ENCODE results near the gene VSTM2L. TPM values are rescaled to one million over a fixed set of nuclear protein-coding genes. Genes with fewer than 3 reads are reported as not detected.

The VSTM2L gene
- polyA plus RNA-seq, 1 donor: 22.9 TPM

DNA sequence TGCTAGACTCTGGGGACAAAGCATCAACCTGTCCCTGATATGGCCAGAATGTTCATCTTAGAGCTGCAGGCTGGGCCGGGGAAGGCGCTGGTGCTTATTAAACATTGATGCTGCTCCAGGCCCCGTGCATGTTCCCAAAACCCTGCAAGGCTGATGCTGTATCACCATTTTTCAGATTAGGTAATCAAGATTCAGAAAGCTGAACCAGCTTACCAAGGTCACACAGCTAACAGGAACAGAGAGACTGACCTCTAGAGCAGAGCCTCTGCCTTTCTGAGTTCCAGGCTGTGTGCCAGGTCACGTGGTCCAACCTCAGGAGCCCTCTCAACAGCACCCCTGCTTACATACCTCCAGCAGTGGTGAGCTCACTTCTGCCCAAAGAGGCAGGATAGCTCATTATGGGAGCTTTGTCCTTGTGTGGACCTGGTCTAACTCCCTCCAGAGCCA lies 16.1 kb upstream of the VSTM2L start:
- H3K36me3 ChIP-seq (ENCODE audit: control insufficient read depth, insufficient read depth, low read length): no peaks in the 10 kb centered on the region
- no peak overlapping the region for H3K4me3 ChIP-seq (ENCODE audit: low read length)
- no peak overlapping the region for H3K27ac ChIP-seq (ENCODE audit: low read length)
- no peak for DNase-seq
- no CpG with 5 or more reads among the region's 4 CpGs for WGBS (ENCODE audit: insufficient coverage, low lambda C conversion rate)
- H3K4me1 ChIP-seq (ENCODE audit: control insufficient read depth, insufficient read depth, low read length): no peaks in the 10 kb centered on the region
- H3K9me3 ChIP-seq (ENCODE audit: control insufficient read depth, low read depth, low read length): no peaks in the 10 kb centered on the region
- no peaks in the 10 kb centered on the region for H3K27me3 ChIP-seq (ENCODE audit: control insufficient read depth, insufficient read depth, low read length)

GRCh38 chr20:37888641-37889040 lies 14.3 kb upstream of the VSTM2L start:
- H3K36me3 ChIP-seq (ENCODE audit: control insufficient read depth, insufficient read depth, low read length): no peaks in the 10 kb centered on the region
- no peak overlapping the region for H3K27ac ChIP-seq (ENCODE audit: low read length)
- no peak overlapping the region for H3K4me3 ChIP-seq (ENCODE audit: low read length)
- DNase-seq: no peak
- no peaks in the 10 kb centered on the region for H3K27me3 ChIP-seq (ENCODE audit: control insufficient read depth, insufficient read depth, low read length)
- no CpG with 5 or more reads among the region's 10 CpGs for WGBS (ENCODE audit: insufficient coverage, low lambda C conversion rate)
- no peaks in the 10 kb centered on the region for H3K9me3 ChIP-seq (ENCODE audit: control insufficient read depth, low read depth, low read length)
- H3K4me1 ChIP-seq (ENCODE audit: control insufficient read depth, insufficient read depth, low read length): no peaks in the 10 kb centered on the region

GRCh38 chr20:37890108-37890507 lies 12.8 kb upstream of the VSTM2L start:
- no CpG with 5 or more reads among the region's 5 CpGs for WGBS (ENCODE audit: insufficient coverage, low lambda C conversion rate)
- no peaks in the 10 kb centered on the region for H3K27me3 ChIP-seq (ENCODE audit: control insufficient read depth, insufficient read depth, low read length)
- H3K4me3 ChIP-seq (ENCODE audit: low read length): no peak overlapping the region
- no peaks in the 10 kb centered on the region for H3K4me1 ChIP-seq (ENCODE audit: control insufficient read depth, insufficient read depth, low read length)
- H3K36me3 ChIP-seq (ENCODE audit: control insufficient read depth, insufficient read depth, low read length): no peaks in the 10 kb centered on the region
- H3K27ac ChIP-seq (ENCODE audit: low read length): no peak overlapping the region
- H3K9me3 ChIP-seq (ENCODE audit: control insufficient read depth, low read depth, low read length): no peaks in the 10 kb centered on the region
- no peak for DNase-seq

GRCh38 chr20:37890643-37891042 lies 12.3 kb upstream of the VSTM2L start:
- Histone ChIP-seq H3K27me3 (ENCODE audit: control insufficient read depth, insufficient read depth, low read length) (no peaks in the 10 kb centered on the region), H3K4me3 (ENCODE audit: low read length) (no peak overlapping the region), H3K27ac (ENCODE audit: low read length) (no peak overlapping the region), H3K36me3 (ENCODE audit: control insufficient read depth, insufficient read depth, low read length) (no peaks in the 10 kb centered on the region), H3K9me3 (ENCODE audit: control insufficient read depth, low read depth, low read length) (no peaks in the 10 kb centered on the region), H3K4me1 (ENCODE audit: control insufficient read depth, insufficient read depth, low read length) (no peaks in the 10 kb centered on the region)
- WGBS (ENCODE audit: insufficient coverage, low lambda C conversion rate): no CpG with 5 or more reads among the region's 13 CpGs
- DNase-seq: no peak

DNA sequence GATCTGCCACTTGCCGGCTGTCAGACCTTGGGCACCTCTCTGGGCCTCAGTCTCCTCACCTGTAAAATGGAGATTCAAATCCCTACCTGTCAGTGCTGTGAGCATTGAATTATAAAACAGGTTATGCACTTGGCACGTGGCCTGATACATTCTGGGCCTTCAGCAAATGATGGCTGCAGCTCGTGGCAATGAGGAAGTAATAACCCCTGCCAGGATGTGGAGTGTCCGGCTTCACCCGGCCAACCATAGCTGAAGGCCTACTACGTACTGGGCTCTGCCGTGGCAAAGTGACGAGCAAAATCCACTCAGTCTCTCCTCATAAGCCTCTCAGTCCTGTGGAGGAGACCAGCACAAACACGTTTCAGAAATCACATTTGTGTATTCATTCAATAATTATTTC lies 10.9 kb upstream of the VSTM2L start:
- H3K36me3 ChIP-seq (ENCODE audit: control insufficient read depth, insufficient read depth, low read length): no peaks in the 10 kb centered on the region
- H3K27me3 ChIP-seq (ENCODE audit: control insufficient read depth, insufficient read depth, low read length): no peaks in the 10 kb centered on the region
- no peaks in the 10 kb centered on the region for H3K4me1 ChIP-seq (ENCODE audit: control insufficient read depth, insufficient read depth, low read length)
- no peaks in the 10 kb centered on the region for H3K9me3 ChIP-seq (ENCODE audit: control insufficient read depth, low read depth, low read length)
- WGBS (ENCODE audit: insufficient coverage, low lambda C conversion rate): no CpG with 5 or more reads among the region's 9 CpGs
- H3K27ac ChIP-seq (ENCODE audit: low read length): no peak overlapping the region
- H3K4me3 ChIP-seq (ENCODE audit: low read length): no peak overlapping the region
- DNase-seq: no peak

DNA sequence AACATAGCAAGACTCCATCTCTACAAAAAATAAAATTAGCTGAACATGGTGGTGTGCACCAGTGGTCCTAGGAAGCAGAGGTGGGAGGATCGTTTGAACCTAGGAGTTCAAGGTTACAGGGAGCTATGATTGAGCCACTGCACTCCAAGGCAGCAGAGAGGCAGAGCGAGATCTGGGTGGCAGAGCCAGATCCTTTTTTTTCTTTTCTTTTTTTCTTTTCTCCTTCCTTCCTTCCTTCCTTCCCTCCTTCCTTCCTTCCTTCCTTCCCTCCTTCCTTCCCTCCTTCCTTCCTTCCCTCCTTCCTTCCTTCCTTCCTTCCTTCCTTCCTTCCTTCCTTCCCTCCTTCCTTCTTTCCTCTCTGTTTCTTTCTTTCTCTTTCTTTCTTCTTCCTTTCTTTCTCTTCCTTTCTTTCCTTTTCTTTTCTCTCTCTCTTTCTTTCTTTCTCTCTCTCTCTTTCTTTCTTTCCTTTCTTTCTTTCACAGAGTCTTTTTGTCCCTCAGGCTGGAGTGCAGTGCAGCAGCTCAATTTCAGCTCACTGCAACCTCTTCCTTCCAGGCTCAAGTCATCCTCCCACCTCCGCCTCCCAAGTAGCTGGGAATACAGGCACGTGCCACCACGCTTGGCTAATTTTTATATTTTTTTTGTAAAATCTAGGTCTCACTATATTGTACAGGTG lies 9.2 kb upstream of the VSTM2L start:
- H3K27ac ChIP-seq (ENCODE audit: low read length): no peak overlapping the region
- DNase-seq: no peak
- 57% methylated on average over 1 of the region's 5 CpGs for WGBS (ENCODE audit: insufficient coverage, low lambda C conversion rate)
- H3K4me1 ChIP-seq (ENCODE audit: control insufficient read depth, insufficient read depth, low read length): no peaks in the 10 kb centered on the region
- H3K9me3 ChIP-seq (ENCODE audit: control insufficient read depth, low read depth, low read length): no peaks in the 10 kb centered on the region
- H3K36me3 ChIP-seq (ENCODE audit: control insufficient read depth, insufficient read depth, low read length): no peaks in the 10 kb centered on the region
- H3K27me3 ChIP-seq (ENCODE audit: control insufficient read depth, insufficient read depth, low read length): no peaks in the 10 kb centered on the region
- H3K4me3 ChIP-seq (ENCODE audit: low read length): no peak overlapping the region

- no peak for DNase-seq
- WGBS (ENCODE audit: insufficient coverage, low lambda C conversion rate): no CpG with 5 or more reads among the region's 4 CpGs
Measured at GRCh38 chr20:37894454-37894853, 8.5 kb upstream of the VSTM2L start.

GRCh38 chr20:37895166-37895565 lies 7.8 kb upstream of the VSTM2L start:
- no peak for DNase-seq
- Histone ChIP-seq H3K27ac (ENCODE audit: low read length) (no peak overlapping the region), H3K9me3 (ENCODE audit: control insufficient read depth, low read depth, low read length) (no peaks in the 10 kb centered on the region), H3K4me1 (ENCODE audit: control insufficient read depth, insufficient read depth, low read length) (no peaks in the 10 kb centered on the region), H3K27me3 (ENCODE audit: control insufficient read depth, insufficient read depth, low read length) (peaks cover 12% of the 10 kb centered on the region), H3K36me3 (ENCODE audit: control insufficient read depth, insufficient read depth, low read length) (no peaks in the 10 kb centered on the region), H3K4me3 (ENCODE audit: low read length) (no peak overlapping the region)
- no CpG with 5 or more reads among the region's 6 CpGs for WGBS (ENCODE audit: insufficient coverage, low lambda C conversion rate)

More at GRCh38 chr20:37894454-37894853, 8.5 kb upstream of the VSTM2L start:
- H3K27ac ChIP-seq (ENCODE audit: low read length): no peak overlapping the region
- H3K36me3 ChIP-seq (ENCODE audit: control insufficient read depth, insufficient read depth, low read length): no peaks in the 10 kb centered on the region
- no peak overlapping the region for H3K4me3 ChIP-seq (ENCODE audit: low read length)
- H3K27me3 ChIP-seq (ENCODE audit: control insufficient read depth, insufficient read depth, low read length): peaks cover 5% of the 10 kb centered on the region
- H3K9me3 ChIP-seq (ENCODE audit: control insufficient read depth, low read depth, low read length): no peaks in the 10 kb centered on the region
- H3K4me1 ChIP-seq (ENCODE audit: control insufficient read depth, insufficient read depth, low read length): no peaks in the 10 kb centered on the region

GRCh38 chr20:37896932-37897548 lies 5.9 kb upstream of the VSTM2L start:
- no CpG with 5 or more reads among the region's 12 CpGs for WGBS (ENCODE audit: insufficient coverage, low lambda C conversion rate)
- no peak overlapping the region for H3K4me3 ChIP-seq (ENCODE audit: low read length)
- peak in 1 of 2 donors; percentile 76 for DNase-seq
- H3K4me1 ChIP-seq (ENCODE audit: control insufficient read depth, insufficient read depth, low read length): no peaks in the 10 kb centered on the region
- H3K27ac ChIP-seq (ENCODE audit: low read length): no peak overlapping the region
- H3K9me3 ChIP-seq (ENCODE audit: control insufficient read depth, low read depth, low read length): no peaks in the 10 kb centered on the region
- H3K36me3 ChIP-seq (ENCODE audit: control insufficient read depth, insufficient read depth, low read length): no peaks in the 10 kb centered on the region
- H3K27me3 ChIP-seq (ENCODE audit: control insufficient read depth, insufficient read depth, low read length): peaks cover 22% of the 10 kb centered on the region

GRCh38 chr20:37898233-37899104 lies 4.5 kb upstream of the VSTM2L start:
- H3K4me1 ChIP-seq (ENCODE audit: control insufficient read depth, insufficient read depth, low read length): peaks cover 2% of the 10 kb centered on the region
- WGBS (ENCODE audit: insufficient coverage, low lambda C conversion rate): 90% methylated on average over 2 of the region's 10 CpGs
- no peak for DNase-seq
- H3K27me3 ChIP-seq (ENCODE audit: control insufficient read depth, insufficient read depth, low read length): peaks cover 31% of the 10 kb centered on the region
- H3K36me3 ChIP-seq (ENCODE audit: control insufficient read depth, insufficient read depth, low read length): no peaks in the 10 kb centered on the region
- H3K4me3 ChIP-seq (ENCODE audit: low read length): no peak overlapping the region
- H3K9me3 ChIP-seq (ENCODE audit: control insufficient read depth, low read depth, low read length): no peaks in the 10 kb centered on the region
- no peak overlapping the region for H3K27ac ChIP-seq (ENCODE audit: low read length)

Measured in large intestine (tissue), 3 donors.